ENCODE results near the gene ARHGAP24.

The ARHGAP24 gene

DNA sequence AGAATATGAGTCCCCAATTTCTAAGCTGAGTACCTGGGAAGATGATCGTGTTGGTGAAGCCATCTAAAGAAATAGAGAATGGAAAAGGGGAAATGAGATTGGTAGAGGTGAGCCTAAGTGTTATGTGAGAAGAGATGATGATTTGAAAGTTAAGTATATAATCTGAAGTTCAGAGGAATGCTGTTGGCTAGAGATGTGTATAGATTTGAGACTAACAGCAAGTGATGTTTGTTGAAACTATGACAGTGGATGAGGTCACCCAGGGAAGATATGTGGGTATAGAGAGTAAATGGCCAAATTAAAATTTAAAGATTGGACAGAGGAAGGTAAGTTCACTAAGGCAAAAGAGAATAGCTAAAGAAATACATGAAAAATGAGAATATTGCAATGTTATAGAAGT lies 560.7 kb downstream of the ARHGAP24 start:
- Histone ChIP-seq H3K36me3 (ENCODE audit: insufficient read depth, low read length) (no peaks in the 10 kb centered on the region), H3K27ac (ENCODE audit: low read depth, low read length) (no peak overlapping the region), H3K9ac (ENCODE audit: low read depth, low read length) (no peak overlapping the region), H3K9me3 (ENCODE audit: insufficient read depth, low read depth, low read length) (no peaks in the 10 kb centered on the region), H3K4me3 (ENCODE audit: low read length) (no peak overlapping the region), H3K4me1 (ENCODE audit: insufficient read depth, low read length) (no peaks in the 10 kb centered on the region), H3K27me3 (ENCODE audit: insufficient read depth, low read length) (no peaks in the 10 kb centered on the region)
- 97% methylated on average over 1 of the region's 1 CpG for WGBS

GRCh38 chr4:86036736-86037135 lies 561.8 kb downstream of the ARHGAP24 start:
- Histone ChIP-seq H3K36me3 (ENCODE audit: insufficient read depth, low read length) (no peaks in the 10 kb centered on the region), H3K27ac (ENCODE audit: low read depth, low read length) (no peak overlapping the region), H3K9me3 (ENCODE audit: insufficient read depth, low read depth, low read length) (no peaks in the 10 kb centered on the region), H3K27me3 (ENCODE audit: insufficient read depth, low read length) (no peaks in the 10 kb centered on the region), H3K9ac (ENCODE audit: low read depth, low read length) (no peak overlapping the region), H3K4me3 (ENCODE audit: low read length) (no peak overlapping the region), H3K4me1 (ENCODE audit: insufficient read depth, low read length) (no peaks in the 10 kb centered on the region)
- WGBS, result 99% methylated on average over 4 of the region's 4 CpGs

DNA sequence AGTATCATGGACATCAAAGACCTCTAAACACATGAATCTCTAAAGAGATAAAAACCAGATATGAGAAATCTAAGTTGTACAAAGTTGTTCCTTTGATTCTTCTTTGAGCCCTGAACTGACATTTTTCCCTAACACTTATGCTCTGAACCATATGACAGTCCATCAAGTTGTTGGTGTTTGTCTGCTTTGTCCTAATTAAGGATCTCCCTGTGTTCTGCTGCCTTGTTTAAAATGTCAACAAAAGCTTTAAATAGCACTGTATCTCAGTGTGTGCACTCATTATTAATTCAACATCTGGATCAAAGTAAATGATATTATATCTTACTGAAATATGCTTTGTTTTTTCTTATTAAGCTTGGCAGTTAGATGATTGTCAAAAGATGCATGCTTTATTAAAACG lies 563.1 kb downstream of the ARHGAP24 start:
- WGBS, result no CpG with 5 or more reads among the region's 1 CpG
- H3K4me3 ChIP-seq (ENCODE audit: low read length), result no peak overlapping the region
- no peaks in the 10 kb centered on the region for H3K9me3 ChIP-seq (ENCODE audit: insufficient read depth, low read depth, low read length)
- no peaks in the 10 kb centered on the region for H3K36me3 ChIP-seq (ENCODE audit: insufficient read depth, low read length)
- no peak overlapping the region for H3K9ac ChIP-seq (ENCODE audit: low read depth, low read length)
- H3K4me1 ChIP-seq (ENCODE audit: insufficient read depth, low read length), result no peaks in the 10 kb centered on the region
- no peaks in the 10 kb centered on the region for H3K27me3 ChIP-seq (ENCODE audit: insufficient read depth, low read length)
- no peak overlapping the region for H3K27ac ChIP-seq (ENCODE audit: low read depth, low read length)

DNA sequence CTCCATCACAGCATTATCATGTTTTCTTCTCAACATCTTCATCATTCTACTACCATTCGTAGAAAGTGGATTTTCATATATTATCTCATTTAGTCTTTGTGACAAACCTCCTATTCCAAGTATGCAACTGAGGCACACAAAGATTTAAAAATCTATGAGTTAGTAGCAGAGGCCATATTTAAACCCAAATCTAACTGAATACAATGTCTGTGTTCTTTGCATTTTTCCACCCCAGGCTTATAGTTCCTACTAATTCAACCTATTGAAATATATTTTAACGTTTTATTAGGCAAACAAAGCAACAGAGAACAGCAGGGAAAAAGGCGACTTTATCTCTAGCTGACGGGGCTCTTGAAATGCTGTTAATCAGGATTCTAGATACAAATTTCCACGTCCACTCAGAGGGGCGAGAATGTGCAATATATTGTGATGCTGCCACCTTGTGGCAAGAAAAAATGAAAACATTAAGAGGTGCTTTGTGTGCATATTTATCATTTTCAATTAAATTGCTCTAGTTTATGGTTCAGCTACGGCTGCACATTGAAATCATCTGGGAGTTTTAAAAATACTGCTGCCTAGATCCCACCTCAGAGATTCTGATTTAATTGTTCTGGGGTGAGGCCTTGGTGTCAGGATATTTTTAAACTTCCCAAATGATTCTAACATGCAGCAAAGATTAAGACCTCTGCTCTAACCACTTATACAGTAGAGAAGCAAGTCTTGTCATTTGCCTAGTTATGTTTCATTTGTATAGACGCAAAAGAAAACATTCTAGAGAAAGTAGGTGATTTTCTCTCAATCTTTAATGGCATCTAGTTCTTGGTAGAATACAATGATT lies 569.0 kb downstream of the ARHGAP24 start:
- H3K4me3 ChIP-seq (ENCODE audit: low read length), result no peak overlapping the region
- H3K4me1 ChIP-seq (ENCODE audit: insufficient read depth, low read length), result 0 out of 2 replicates have a peak, but pooled peaks cover 5% of the 10 kb centered on the region
- H3K27me3 ChIP-seq (ENCODE audit: insufficient read depth, low read length), result no peaks in the 10 kb centered on the region
- no peak overlapping the region for H3K9ac ChIP-seq (ENCODE audit: low read depth, low read length)
- H3K27ac ChIP-seq (ENCODE audit: low read depth, low read length), result no peak overlapping the region
- no peaks in the 10 kb centered on the region for H3K9me3 ChIP-seq (ENCODE audit: insufficient read depth, low read depth, low read length)
- H3K36me3 ChIP-seq (ENCODE audit: insufficient read depth, low read length), result no peaks in the 10 kb centered on the region
- 54% methylated on average over 7 of the region's 8 CpGs for WGBS

DNA sequence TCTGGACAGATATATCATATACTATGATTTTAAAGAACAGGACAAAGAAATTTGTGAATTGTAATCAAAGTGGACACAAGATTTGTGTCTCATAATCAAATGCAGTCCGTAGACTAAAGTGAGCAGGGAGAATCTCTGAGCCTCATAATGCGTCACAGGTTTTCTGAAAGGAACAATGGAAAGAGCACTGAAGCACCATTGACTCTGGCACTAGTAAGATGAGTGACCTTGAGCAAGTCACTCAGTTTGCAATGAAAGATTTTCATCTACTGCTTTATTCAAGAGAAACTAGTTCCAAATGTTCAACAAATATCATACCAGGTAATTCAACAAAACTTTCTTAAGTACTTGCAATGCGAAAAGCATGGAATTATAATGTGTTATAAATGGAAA lies 569.6 kb downstream of the ARHGAP24 start:
- Histone ChIP-seq H3K9ac (ENCODE audit: low read depth, low read length) (no peak overlapping the region), H3K4me3 (ENCODE audit: low read length) (no peak overlapping the region), H3K36me3 (ENCODE audit: insufficient read depth, low read length) (no peaks in the 10 kb centered on the region), H3K27me3 (ENCODE audit: insufficient read depth, low read length) (no peaks in the 10 kb centered on the region), H3K9me3 (ENCODE audit: insufficient read depth, low read depth, low read length) (no peaks in the 10 kb centered on the region), H3K4me1 (ENCODE audit: insufficient read depth, low read length) (0 out of 2 replicates have a peak, but pooled peaks cover 5% of the 10 kb centered on the region), H3K27ac (ENCODE audit: low read depth, low read length) (no peak overlapping the region)
- 79% methylated on average over 3 of the region's 3 CpGs for WGBS

DNA sequence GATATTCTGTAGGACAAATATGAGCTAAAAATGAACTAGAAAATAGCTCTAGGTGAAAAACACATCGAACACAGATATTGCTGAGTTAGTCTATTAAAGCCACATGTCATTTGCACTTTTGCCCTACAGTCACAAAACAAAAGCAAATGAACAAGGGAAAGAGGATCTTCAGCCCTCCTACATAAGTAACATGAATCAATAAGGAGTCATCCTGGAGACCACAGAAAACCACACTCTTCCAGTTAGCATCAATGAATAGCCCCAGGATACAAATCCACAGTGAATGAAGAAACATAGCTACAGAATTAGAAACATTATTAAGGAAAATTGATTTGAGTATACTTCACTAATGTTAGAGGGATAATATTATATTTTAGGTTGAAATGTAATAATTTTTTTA lies 573.5 kb downstream of the ARHGAP24 start:
- no peak overlapping the region for H3K4me3 ChIP-seq (ENCODE audit: low read length)
- H3K27ac ChIP-seq (ENCODE audit: low read depth, low read length), result no peak overlapping the region
- no peaks in the 10 kb centered on the region for H3K9me3 ChIP-seq (ENCODE audit: insufficient read depth, low read depth, low read length)
- 0 out of 2 replicates have a peak, but pooled peaks cover 8% of the 10 kb centered on the region for H3K4me1 ChIP-seq (ENCODE audit: insufficient read depth, low read length)
- peaks cover 2% of the 10 kb centered on the region; the same call in 1 of the 2 replicates for H3K36me3 ChIP-seq (ENCODE audit: insufficient read depth, low read length)
- no peak overlapping the region for H3K9ac ChIP-seq (ENCODE audit: low read depth, low read length)
- no peaks in the 10 kb centered on the region for H3K27me3 ChIP-seq (ENCODE audit: insufficient read depth, low read length)
- 100% methylated on average over 1 of the region's 1 CpG for WGBS

GRCh38 chr4:86050496-86050895 lies 575.5 kb downstream of the ARHGAP24 start:
- no CpG with 5 or more reads among the region's 1 CpG for WGBS
- Histone ChIP-seq H3K36me3 (ENCODE audit: insufficient read depth, low read length) (peaks cover 2% of the 10 kb centered on the region; the same call in 1 of the 2 replicates), H3K4me1 (ENCODE audit: insufficient read depth, low read length) (0 out of 2 replicates have a peak, but pooled peaks cover 7% of the 10 kb centered on the region), H3K9me3 (ENCODE audit: insufficient read depth, low read depth, low read length) (no peaks in the 10 kb centered on the region), H3K4me3 (ENCODE audit: low read length) (no peak overlapping the region), H3K9ac (ENCODE audit: low read depth, low read length) (no peak overlapping the region), H3K27me3 (ENCODE audit: insufficient read depth, low read length) (no peaks in the 10 kb centered on the region), H3K27ac (ENCODE audit: low read depth, low read length) (no peak overlapping the region)

All from HUES64 (cell line).